Ovary (tissue), 3 donors: Measurements from ENCODE around the gene ZNF134.

Source experiments
- CTCF ChIP-seq, 3 donors: fragments of 450-650 bp in 2 of 3; fragments of 200-600 bp in 1 of 3; IDR thresholded peaks; one replicate each; pipeline versions ENCODE4 v1.5.1 to v1.8.0; 2016 to 2022; ENCODE audit warnings: antibody characterized with exemption in 3 of 3, mild to moderate bottlenecking in 1 of 3
- EP300 ChIP-seq: sonication (generic); formaldehyde crosslinking; IDR thresholded peaks from one replicate; pipeline ENCODE4 v1.6.1; 2017; ENCODE audit warnings: antibody characterized with exemption
- POLR2A ChIP-seq: fragments of 450-650 bp; IDR thresholded peaks from one replicate; pipeline ENCODE4 v1.6.1; 2017; ENCODE audit warnings: antibody characterized with exemption, mild to moderate bottlenecking, moderate library complexity
- donor health status: DM: no; HTN: no; CAD: no.

- no peak for TF ChIP-seq CTCF (IDR thresholded peaks at IDR 0.05)
- TF ChIP-seq POLR2A = no peak
- no peak for TF ChIP-seq EP300
Measured at GRCh38 chr19:57587529-57587928, 26.5 kb upstream of the ZNF134 start.
